IgD-negative memory B cell (primary cell): ENCODE results near the gene MARCHF4. TPM values are rescaled to one million over a fixed set of nuclear protein-coding genes. Genes with fewer than 3 reads are reported as not detected.

Source experiments
- H3K27ac Mint-ChIP-seq, 3 donors: one replicate each; pipeline ENCODE4 v1.8.0; 2020 to 2022; ENCODE audit warnings: mild to moderate bottlenecking in 3 of 3, mixed read lengths in 3 of 3, moderate library complexity in 1 of 3
- H3K27me3 Mint-ChIP-seq: one replicate; pipeline ENCODE4 v1.8.0; 2021; ENCODE audit warnings: mixed read lengths
- H3K36me3 Mint-ChIP-seq: one replicate; pipeline ENCODE4 v1.8.0; 2020; ENCODE audit warnings: mild to moderate bottlenecking, mixed read lengths
- H3K4me1 Mint-ChIP-seq, 3 donors: one replicate each; pipeline ENCODE4 v1.8.0; 2020 to 2022; ENCODE audit warnings: mixed read lengths in 3 of 3, mild to moderate bottlenecking in 1 of 3
- H3K4me3 Mint-ChIP-seq, 4 donors: one replicate each; pipeline ENCODE4 v1.8.0; 2020 to 2022; ENCODE audit warnings: mild to moderate bottlenecking in 4 of 4, mixed read lengths in 4 of 4, moderate library complexity in 3 of 4
- H3K9me3 Mint-ChIP-seq, 3 donors: one replicate each; pipeline ENCODE4 v1.8.0; 2020 to 2021; ENCODE audit warnings: mixed read lengths in 3 of 3, mild to moderate bottlenecking in 1 of 3
- polyA plus RNA-seq: library from polyadenylated mRNA; unstranded; fragments of 300-500 nt; fragmentation: Illumina TruSeq; gene quantifications from one replicate; pipeline ENCODE4 v1.2.3, GENCODE V29; 2021

Gene MARCHF4
- polyA plus RNA-seq, 1 donor from 2014 or later = not detected

DNA sequence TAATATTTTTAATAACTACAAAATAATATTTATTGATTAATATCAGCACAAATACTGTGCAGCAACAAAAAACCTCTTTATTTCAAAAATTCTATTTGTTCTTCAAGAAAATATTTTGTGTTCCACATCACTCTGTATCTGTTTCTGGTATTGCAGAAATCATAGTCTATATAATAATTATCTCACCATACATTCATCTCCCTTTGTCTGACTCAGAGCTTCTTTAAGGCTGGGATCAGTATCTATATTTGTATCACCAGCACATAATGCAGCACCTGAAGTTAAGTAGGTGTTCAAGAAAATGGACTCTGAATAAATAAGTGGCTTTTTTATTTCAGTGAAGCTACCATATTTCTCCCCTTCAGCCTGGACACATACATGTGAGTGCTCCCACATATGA is 1.6 kb upstream of the MARCHF4 start:
- H3K4me1 Mint-ChIP-seq = peaks cover 0 to 5% (median 3%) of the 10 kb centered on the region in 3 donors
- H3K4me3 Mint-ChIP-seq = no peak overlapping the region
- H3K36me3 Mint-ChIP-seq = no peaks in the 10 kb centered on the region
- H3K9me3 Mint-ChIP-seq = no peaks in the 10 kb centered on the region
- no peak overlapping the region for H3K27ac Mint-ChIP-seq
- H3K27me3 Mint-ChIP-seq = peaks cover 46% of the 10 kb centered on the region

GRCh38 chr2:216372761-216373291 is 543 bp upstream of the MARCHF4 start:
- Mint-ChIP-seq H3K27me3 (peaks cover 53% of the 10 kb centered on the region), H3K9me3 (no peaks in the 10 kb centered on the region), H3K27ac (peak overlapping the region in 1 of 3 donors; percentile 21), H3K4me1 (peaks cover 0 to 5% (median 3%) of the 10 kb centered on the region in 3 donors), H3K36me3 (no peaks in the 10 kb centered on the region), H3K4me3 (no peak overlapping the region)

- peak overlapping the region in 2 of 4 donors; percentile 43 to 49 for H3K4me3 Mint-ChIP-seq
- peaks cover 52% of the 10 kb centered on the region for H3K27me3 Mint-ChIP-seq
- no peak overlapping the region for H3K27ac Mint-ChIP-seq
- no peaks in the 10 kb centered on the region for H3K36me3 Mint-ChIP-seq
- H3K4me1 Mint-ChIP-seq = peaks cover 0 to 5% (median 3%) of the 10 kb centered on the region in 3 donors
- H3K9me3 Mint-ChIP-seq = peaks cover 0 to 3% (median 0%) of the 10 kb centered on the region in 3 donors
Measured at GRCh38 chr2:216370961-216371712, 1.1 kb downstream of the MARCHF4 start.

- H3K27ac Mint-ChIP-seq = no peak overlapping the region
- peak overlapping the region in 1 of 4 donors; percentile 85 for H3K4me3 Mint-ChIP-seq
- peaks cover 54% of the 10 kb centered on the region for H3K27me3 Mint-ChIP-seq
- H3K9me3 Mint-ChIP-seq = peaks cover 0 to 3% (median 0%) of the 10 kb centered on the region in 3 donors
- peaks cover 0 to 5% (median 3%) of the 10 kb centered on the region in 3 donors for H3K4me1 Mint-ChIP-seq
- H3K36me3 Mint-ChIP-seq = no peaks in the 10 kb centered on the region
Measured at GRCh38 chr2:216369821-216370220, 2.5 kb downstream of the MARCHF4 start.

DNA sequence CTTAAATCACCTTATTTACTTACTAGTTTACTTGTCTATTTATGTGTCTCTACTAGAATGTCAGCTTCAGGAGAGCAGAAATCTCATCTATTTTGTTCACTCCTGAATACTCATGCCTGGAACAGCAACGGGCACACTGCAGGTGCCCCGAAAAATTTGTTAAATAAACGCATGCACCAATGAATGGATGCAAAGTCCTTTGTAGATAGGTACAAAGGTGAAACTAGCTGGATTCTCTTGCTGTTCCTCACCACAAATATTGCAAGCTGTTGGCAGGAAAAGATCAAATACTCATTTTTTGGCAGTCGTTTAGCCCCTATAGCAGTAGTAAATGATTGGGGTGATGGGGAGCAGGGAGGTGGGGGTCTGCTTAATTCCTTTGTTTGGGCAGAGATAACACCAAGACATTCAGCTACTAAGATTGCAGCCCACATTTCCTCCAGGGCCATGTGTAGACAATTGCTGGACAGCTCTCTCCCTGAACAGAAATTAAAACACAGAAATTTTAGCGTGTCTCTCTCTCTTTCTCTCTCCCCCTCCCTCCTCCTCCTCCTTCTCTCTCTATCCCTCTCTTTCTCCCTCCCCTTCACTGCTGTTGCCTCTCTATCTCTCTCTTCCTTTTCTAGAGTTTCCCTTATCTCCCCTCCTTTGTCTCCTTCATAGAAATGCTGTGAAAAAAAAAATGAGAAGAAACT is 5.4 kb downstream of the MARCHF4 start:
- peaks cover 0 to 3% (median 0%) of the 10 kb centered on the region in 3 donors for H3K4me1 Mint-ChIP-seq
- peaks cover 39% of the 10 kb centered on the region for H3K27me3 Mint-ChIP-seq
- H3K9me3 Mint-ChIP-seq = peaks cover 0 to 4% (median 0%) of the 10 kb centered on the region in 3 donors
- no peaks in the 10 kb centered on the region for H3K36me3 Mint-ChIP-seq
- H3K27ac Mint-ChIP-seq = no peak overlapping the region
- H3K4me3 Mint-ChIP-seq = no peak overlapping the region

- H3K27me3 Mint-ChIP-seq = peaks cover 34% of the 10 kb centered on the region
- no peak overlapping the region for H3K27ac Mint-ChIP-seq
- no peaks in the 10 kb centered on the region for H3K36me3 Mint-ChIP-seq
- H3K4me3 Mint-ChIP-seq = no peak overlapping the region
- H3K9me3 Mint-ChIP-seq = peaks cover 0 to 4% (median 0%) of the 10 kb centered on the region in 3 donors
- no peaks in the 10 kb centered on the region for H3K4me1 Mint-ChIP-seq
Measured at GRCh38 chr2:216365518-216365917, 6.8 kb downstream of the MARCHF4 start.

- no peaks in the 10 kb centered on the region for H3K36me3 Mint-ChIP-seq
- no peaks in the 10 kb centered on the region for H3K4me1 Mint-ChIP-seq
- H3K27ac Mint-ChIP-seq = no peak overlapping the region
- H3K27me3 Mint-ChIP-seq = peaks cover 26% of the 10 kb centered on the region
- no peak overlapping the region for H3K4me3 Mint-ChIP-seq
- H3K9me3 Mint-ChIP-seq = peaks cover 0 to 4% (median 0%) of the 10 kb centered on the region in 3 donors
Measured at GRCh38 chr2:216363221-216363620, 9.1 kb downstream of the MARCHF4 start.

GRCh38 chr2:216362730-216363129 is 9.6 kb downstream of the MARCHF4 start:
- Mint-ChIP-seq H3K4me3 (no peak overlapping the region), H3K4me1 (no peaks in the 10 kb centered on the region), H3K9me3 (peaks cover 0 to 4% (median 0%) of the 10 kb centered on the region in 3 donors), H3K27me3 (peaks cover 28% of the 10 kb centered on the region), H3K36me3 (no peaks in the 10 kb centered on the region), H3K27ac (no peak overlapping the region)

DNA sequence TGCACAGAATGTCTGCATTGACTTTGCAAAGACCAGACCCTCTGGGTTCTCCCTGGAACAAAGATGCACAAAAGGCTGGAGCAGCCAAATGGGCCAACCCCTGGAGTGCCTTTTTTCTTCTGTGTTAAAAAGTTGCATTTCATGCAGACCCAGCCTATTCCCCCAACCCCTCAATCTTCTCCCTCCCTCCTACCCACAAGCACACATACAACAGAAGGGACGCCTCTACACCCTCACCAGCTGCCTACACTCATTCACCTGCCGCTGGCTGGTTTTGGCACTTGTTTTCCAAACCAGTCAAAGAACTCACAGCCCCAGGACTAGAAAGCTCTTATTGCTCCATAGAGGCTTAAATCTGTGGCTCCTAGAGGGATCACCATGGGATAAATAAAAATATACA is 16.6 kb downstream of the MARCHF4 start:
- Mint-ChIP-seq H3K36me3 (no peaks in the 10 kb centered on the region), H3K4me1 (peaks cover 0 to 7% (median 3%) of the 10 kb centered on the region in 3 donors), H3K27me3 (peaks cover 21% of the 10 kb centered on the region), H3K27ac (no peak overlapping the region), H3K9me3 (no peaks in the 10 kb centered on the region), H3K4me3 (no peak overlapping the region)

GRCh38 chr2:216354306-216354705 is 18.0 kb downstream of the MARCHF4 start:
- Mint-ChIP-seq H3K27ac (no peak overlapping the region), H3K27me3 (peaks cover 15% of the 10 kb centered on the region), H3K9me3 (no peaks in the 10 kb centered on the region), H3K4me1 (peaks cover 0 to 8% (median 3%) of the 10 kb centered on the region in 3 donors), H3K4me3 (peak overlapping the region in 1 of 4 donors; percentile 39), H3K36me3 (no peaks in the 10 kb centered on the region)

DNA sequence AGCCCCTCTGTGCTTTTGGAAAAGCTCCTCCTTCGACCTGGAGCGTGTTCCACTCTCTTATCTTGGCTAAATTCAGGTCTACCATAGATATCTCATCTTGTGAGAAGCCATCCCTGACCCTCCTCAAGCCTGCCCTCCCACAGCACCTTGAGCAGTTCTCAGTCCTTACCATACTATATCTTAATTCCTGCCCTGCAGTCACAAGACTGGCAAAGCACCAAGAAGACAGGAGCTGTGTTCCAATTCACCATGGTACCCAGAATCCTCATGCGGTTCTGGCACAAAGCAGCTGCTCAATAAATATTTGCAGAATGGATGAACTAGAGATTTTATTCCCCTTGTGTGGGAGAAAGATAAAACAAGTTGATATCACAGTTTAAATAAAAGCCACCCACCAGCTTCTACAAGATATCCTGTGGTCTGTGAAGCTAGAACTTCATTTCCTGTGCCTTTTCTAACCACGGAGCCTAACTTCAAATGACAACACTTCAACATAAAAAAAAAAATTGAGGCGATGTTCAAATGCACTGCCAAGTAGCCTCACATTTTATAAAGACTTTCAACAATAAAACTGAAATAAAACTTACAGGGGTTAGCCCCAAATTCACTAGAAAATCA is 19.5 kb downstream of the MARCHF4 start:
- Mint-ChIP-seq H3K27me3 (peaks cover 6% of the 10 kb centered on the region), H3K27ac (no peak overlapping the region), H3K36me3 (no peaks in the 10 kb centered on the region), H3K4me1 (peaks cover 0 to 9% (median 3%) of the 10 kb centered on the region in 3 donors), H3K4me3 (no peak overlapping the region), H3K9me3 (no peaks in the 10 kb centered on the region)

GRCh38 chr2:216351172-216351925 is 20.9 kb downstream of the MARCHF4 start:
- no peaks in the 10 kb centered on the region for H3K9me3 Mint-ChIP-seq
- H3K4me3 Mint-ChIP-seq = no peak overlapping the region
- H3K27me3 Mint-ChIP-seq = peaks cover 9% of the 10 kb centered on the region
- peaks cover 0 to 9% (median 3%) of the 10 kb centered on the region in 3 donors for H3K4me1 Mint-ChIP-seq
- H3K27ac Mint-ChIP-seq = no peak overlapping the region
- no peaks in the 10 kb centered on the region for H3K36me3 Mint-ChIP-seq

DNA sequence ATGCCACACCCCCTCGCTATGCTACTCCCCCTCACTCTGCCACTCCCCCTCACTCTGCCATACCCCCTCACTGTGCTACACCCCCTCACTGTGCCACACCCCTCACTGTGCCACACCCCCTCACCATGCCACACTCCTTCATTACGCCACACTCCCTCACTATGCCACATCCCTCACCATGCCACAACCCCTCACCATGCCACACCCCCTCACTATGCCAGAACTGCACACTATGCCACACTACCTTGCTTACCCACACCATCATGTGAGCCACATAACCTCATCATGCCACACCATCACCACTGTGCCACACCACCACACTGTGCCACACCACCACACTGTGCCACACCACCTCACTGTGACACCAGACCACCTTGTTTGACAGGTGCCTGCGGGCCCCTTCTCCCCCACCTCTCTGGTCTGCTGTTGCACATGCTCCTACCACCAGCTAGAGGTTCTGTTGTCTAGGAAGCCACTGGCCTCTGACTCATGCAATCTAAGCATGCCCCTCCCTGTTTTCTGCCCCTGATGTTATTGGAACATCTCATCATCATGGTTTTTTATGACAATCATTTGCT is 22.0 kb downstream of the MARCHF4 start:
- Mint-ChIP-seq H3K27ac (peak overlapping the region in 1 of 3 donors; percentile 82), H3K9me3 (no peaks in the 10 kb centered on the region), H3K4me1 (peaks cover 0 to 9% (median 3%) of the 10 kb centered on the region in 3 donors), H3K27me3 (peaks cover 10% of the 10 kb centered on the region), H3K36me3 (no peaks in the 10 kb centered on the region), H3K4me3 (no peak overlapping the region)

DNA sequence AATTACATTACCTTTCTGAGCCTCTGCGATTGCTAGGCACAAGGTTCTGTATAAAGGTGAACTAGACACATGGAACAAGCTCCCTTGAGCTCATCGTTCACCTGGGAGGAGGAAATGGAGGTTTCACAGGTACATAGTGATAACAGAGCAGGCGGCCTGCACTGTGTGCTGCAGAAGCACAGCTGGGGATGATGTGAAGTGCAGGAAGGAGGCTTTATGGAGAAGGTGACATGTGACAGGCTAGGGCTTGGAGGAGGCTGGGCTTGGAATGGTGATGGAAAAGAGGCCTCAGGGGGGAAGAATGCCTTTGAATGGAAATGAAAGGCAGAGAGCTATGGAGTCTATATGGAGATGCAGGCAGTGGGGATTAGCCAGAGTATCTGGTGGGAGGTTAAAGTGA is 22.9 kb downstream of the MARCHF4 start:
- Mint-ChIP-seq H3K27ac (no peak overlapping the region), H3K27me3 (peaks cover 10% of the 10 kb centered on the region), H3K36me3 (no peaks in the 10 kb centered on the region), H3K4me3 (no peak overlapping the region), H3K4me1 (peaks cover 0 to 6% (median 3%) of the 10 kb centered on the region in 3 donors), H3K9me3 (no peaks in the 10 kb centered on the region)
